SK-N-SH treated with all-trans-retinoic acid at 6 μM for 48 hours (cell line): ENCODE measurements around the gene PLIN1.

ENCODE experiments used
- ATAC-seq: fragments of 200-7000 bp; cut with Tn5 transposase; 3 replicates; pipeline ENCODE4 v1.9.1; 2020; ENCODE audit warnings: mild to moderate bottlenecking, moderate library complexity
- ARNTL ChIP-seq: fragments of 450-650 bp; formaldehyde crosslinking; IDR thresholded peaks from 2 replicates; pipeline ENCODE4 v1.5.0; 2020; ENCODE audit warnings: low read depth, mild to moderate bottlenecking, moderate library complexity, borderline replicate concordance
- BACH2 ChIP-seq: fragments of 250-450 bp; sonication (Bioruptor Pico); IDR thresholded peaks from 2 replicates; pipeline ENCODE4 v1.9.0; 2021; ENCODE audit warnings: mild to moderate bottlenecking, borderline replicate concordance
- CSDC2 ChIP-seq: fragments of 250-450 bp; sonication (Bioruptor Pico); IDR thresholded peaks from 2 replicates; pipeline ENCODE4 v1.5.0; 2020; ENCODE audit warnings: mild to moderate bottlenecking, moderate library complexity
- CSRNP3 ChIP-seq: fragments of 250-450 bp; sonication (Bioruptor Pico); IDR thresholded peaks from 2 replicates; pipeline ENCODE4 v1.5.1; 2021; ENCODE audit warnings: mild to moderate bottlenecking, moderate library complexity
- ESRRG ChIP-seq: fragments of 250-450 bp; sonication (Bioruptor Pico); IDR thresholded peaks from 2 replicates; pipeline ENCODE4 v1.6.1; 2021; ENCODE audit warnings: mild to moderate bottlenecking
- GLIS3 ChIP-seq: fragments of 250-450 bp; sonication (Bioruptor Pico); IDR thresholded peaks from 2 replicates; pipeline ENCODE4 v1.5.0; 2020; ENCODE audit warnings: mild to moderate bottlenecking, moderate library complexity
- ISL1 ChIP-seq: fragments of 250-450 bp; sonication (Bioruptor Pico); IDR thresholded peaks from 2 replicates; pipeline ENCODE4 v2.1.2; 2022; ENCODE audit warnings: mild to moderate bottlenecking, moderate library complexity
- OSR1 ChIP-seq: fragments of 250-450 bp; sonication (Bioruptor Pico); IDR thresholded peaks from 2 replicates; pipeline ENCODE4 v1.8.0; 2022; ENCODE audit warnings: moderate library complexity, mild to moderate bottlenecking, inconsistent platforms
- POU6F1 ChIP-seq: fragments of 250-450 bp; sonication (Bioruptor Pico); IDR thresholded peaks from 2 replicates; pipeline ENCODE4 v1.8.0; 2021; ENCODE audit warnings: low read depth, mild to moderate bottlenecking, moderate library complexity, borderline replicate concordance
- PPARA ChIP-seq: fragments of 250-450 bp; sonication (Bioruptor Pico); IDR thresholded peaks from 2 replicates; pipeline ENCODE4 v1.5.0; 2020; ENCODE audit warnings: mild to moderate bottlenecking, borderline replicate concordance
- RARB ChIP-seq: fragments of 250-450 bp; sonication (Bioruptor Pico); IDR thresholded peaks from 2 replicates; pipeline ENCODE4 v1.8.0; 2021; ENCODE audit warnings: mild to moderate bottlenecking, moderate library complexity
- TOX ChIP-seq: fragments of 250-450 bp; sonication (Bioruptor Pico); IDR thresholded peaks from 2 replicates; pipeline ENCODE4 v1.8.0; 2021; ENCODE audit warnings: mild to moderate bottlenecking, moderate library complexity, borderline replicate concordance
- ZC3H10 ChIP-seq: fragments of 250-450 bp; sonication (Bioruptor Pico); IDR thresholded peaks from 2 replicates; pipeline ENCODE4 v1.5.1; 2021; ENCODE audit warnings: mild to moderate bottlenecking, moderate library complexity
- ZFP3 ChIP-seq: fragments of 250-450 bp; sonication (Bioruptor Pico); IDR thresholded peaks from 2 replicates; pipeline ENCODE4 v1.5.0; 2020; ENCODE audit warnings: mild to moderate bottlenecking, moderate library complexity
- ZNF565 ChIP-seq: fragments of 450-650 bp; formaldehyde crosslinking; conservative IDR thresholded peaks from 2 replicates; pipeline ENCODE4 v1.5.0; 2020; ENCODE audit warnings: low read depth, mild to moderate bottlenecking, moderate library complexity
- ZNF70 ChIP-seq: fragments of 450-650 bp; formaldehyde crosslinking; IDR thresholded peaks from 2 replicates; pipeline ENCODE4 v1.5.0; 2020; ENCODE audit warnings: mild to moderate bottlenecking, moderate library complexity
- ZNF8 ChIP-seq: fragments of 450-650 bp; formaldehyde crosslinking; IDR thresholded peaks from 2 replicates; pipeline ENCODE4 v1.5.0; 2020; ENCODE audit warnings: mild to moderate bottlenecking, moderate library complexity
- TF ChIP-seq, protein P1 (sequence below): fragments of 250-450 bp; sonication (Bioruptor Pico); IDR thresholded peaks from 2 replicates; pipeline ENCODE4 v1.8.0; 2020; ENCODE audit warnings: mild to moderate bottlenecking, moderate library complexity, borderline replicate concordance
- TF ChIP-seq, protein P2 (sequence below): fragments of 250-450 bp; sonication (Bioruptor Pico); IDR thresholded peaks from 2 replicates; pipeline ENCODE4 v1.5.1; 2020; ENCODE audit warnings: low read depth, mild to moderate bottlenecking, moderate library complexity
- TF ChIP-seq, protein P3 (sequence below): fragments of 250-450 bp; sonication (Bioruptor Pico); IDR thresholded peaks from 2 replicates; pipeline ENCODE4 v1.5.0; 2020; ENCODE audit warnings: mild to moderate bottlenecking, moderate library complexity

The PLIN1 gene

GRCh38 chr15:89680282-89680873 lies 1.2 kb upstream of the PLIN1 start:
- no peak; the same call in 2 of the 3 replicates for ATAC-seq
- TF ChIP-seq OSR1 = no peak
- TF ChIP-seq ESRRG (CRISPR knock-in tag) = no peak
- no peak for TF ChIP-seq POU6F1 (CRISPR knock-in tag)
- no peak for TF ChIP-seq GLIS3 (CRISPR knock-in tag)
- TF ChIP-seq ZNF565 (CRISPR knock-in tag) = no peak
- no peak for TF ChIP-seq BACH2 (CRISPR knock-in tag)

DNA sequence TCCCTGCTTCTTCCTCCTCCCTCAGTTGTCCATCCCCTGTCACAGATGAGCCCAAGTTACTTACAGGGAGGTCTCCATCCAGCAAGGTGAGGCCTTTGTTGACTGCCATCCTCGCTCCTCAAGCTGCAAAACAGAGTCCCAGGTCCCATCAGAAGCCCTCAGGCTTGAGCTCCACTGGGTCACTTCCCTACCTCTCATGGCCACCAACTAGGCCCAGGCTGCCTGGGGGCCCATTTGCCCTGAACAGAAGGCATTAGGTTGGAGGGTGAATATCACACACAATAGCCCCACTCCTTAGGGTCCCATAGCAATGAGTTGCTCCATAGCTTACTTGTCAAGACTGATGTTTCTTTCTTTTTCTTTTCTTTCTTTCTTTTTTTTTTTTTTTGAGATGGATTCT lies 1.8 kb downstream of the PLIN1 start:
- no peak for ATAC-seq
- TF ChIP-seq CSDC2 (CRISPR knock-in tag) = no peak
- no peak for TF ChIP-seq ZNF70 (CRISPR knock-in tag)
- TF ChIP-seq ARNTL = no peak
- TF ChIP-seq GLIS3 (CRISPR knock-in tag) = no peak
- TF ChIP-seq, protein P1, sequence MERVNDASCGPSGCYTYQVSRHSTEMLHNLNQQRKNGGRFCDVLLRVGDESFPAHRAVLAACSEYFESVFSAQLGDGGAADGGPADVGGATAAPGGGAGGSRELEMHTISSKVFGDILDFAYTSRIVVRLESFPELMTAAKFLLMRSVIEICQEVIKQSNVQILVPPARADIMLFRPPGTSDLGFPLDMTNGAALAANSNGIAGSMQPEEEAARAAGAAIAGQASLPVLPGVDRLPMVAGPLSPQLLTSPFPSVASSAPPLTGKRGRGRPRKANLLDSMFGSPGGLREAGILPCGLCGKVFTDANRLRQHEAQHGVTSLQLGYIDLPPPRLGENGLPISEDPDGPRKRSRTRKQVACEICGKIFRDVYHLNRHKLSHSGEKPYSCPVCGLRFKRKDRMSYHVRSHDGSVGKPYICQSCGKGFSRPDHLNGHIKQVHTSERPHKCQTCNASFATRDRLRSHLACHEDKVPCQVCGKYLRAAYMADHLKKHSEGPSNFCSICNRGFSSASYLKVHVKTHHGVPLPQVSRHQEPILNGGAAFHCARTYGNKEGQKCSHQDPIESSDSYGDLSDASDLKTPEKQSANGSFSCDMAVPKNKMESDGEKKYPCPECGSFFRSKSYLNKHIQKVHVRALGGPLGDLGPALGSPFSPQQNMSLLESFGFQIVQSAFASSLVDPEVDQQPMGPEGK (CRISPR knock-in tag) = no peak
- TF ChIP-seq, protein P2, sequence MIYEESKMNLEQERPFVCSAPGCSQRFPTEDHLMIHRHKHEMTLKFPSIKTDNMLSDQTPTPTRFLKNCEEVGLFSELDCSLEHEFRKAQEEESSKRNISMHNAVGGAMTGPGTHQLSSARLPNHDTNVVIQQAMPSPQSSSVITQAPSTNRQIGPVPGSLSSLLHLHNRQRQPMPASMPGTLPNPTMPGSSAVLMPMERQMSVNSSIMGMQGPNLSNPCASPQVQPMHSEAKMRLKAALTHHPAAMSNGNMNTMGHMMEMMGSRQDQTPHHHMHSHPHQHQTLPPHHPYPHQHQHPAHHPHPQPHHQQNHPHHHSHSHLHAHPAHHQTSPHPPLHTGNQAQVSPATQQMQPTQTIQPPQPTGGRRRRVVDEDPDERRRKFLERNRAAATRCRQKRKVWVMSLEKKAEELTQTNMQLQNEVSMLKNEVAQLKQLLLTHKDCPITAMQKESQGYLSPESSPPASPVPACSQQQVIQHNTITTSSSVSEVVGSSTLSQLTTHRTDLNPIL (CRISPR knock-in tag) = no peak
- TF ChIP-seq ZNF565 (CRISPR knock-in tag) = no peak
- TF ChIP-seq TOX (CRISPR knock-in tag) = no peak
- no peak for TF ChIP-seq ISL1 (CRISPR knock-in tag)
- TF ChIP-seq ZNF8 (CRISPR knock-in tag) = no peak
- no peak for TF ChIP-seq POU6F1 (CRISPR knock-in tag)
- TF ChIP-seq PPARA (CRISPR knock-in tag) = no peak
- TF ChIP-seq ESRRG (CRISPR knock-in tag) = no peak
- no peak for TF ChIP-seq BACH2 (CRISPR knock-in tag)
- no peak for TF ChIP-seq ZC3H10
- no peak for TF ChIP-seq ZFP3 (CRISPR knock-in tag)
- TF ChIP-seq RARB = no peak
- TF ChIP-seq CSRNP3 = no peak
- TF ChIP-seq, protein P3, sequence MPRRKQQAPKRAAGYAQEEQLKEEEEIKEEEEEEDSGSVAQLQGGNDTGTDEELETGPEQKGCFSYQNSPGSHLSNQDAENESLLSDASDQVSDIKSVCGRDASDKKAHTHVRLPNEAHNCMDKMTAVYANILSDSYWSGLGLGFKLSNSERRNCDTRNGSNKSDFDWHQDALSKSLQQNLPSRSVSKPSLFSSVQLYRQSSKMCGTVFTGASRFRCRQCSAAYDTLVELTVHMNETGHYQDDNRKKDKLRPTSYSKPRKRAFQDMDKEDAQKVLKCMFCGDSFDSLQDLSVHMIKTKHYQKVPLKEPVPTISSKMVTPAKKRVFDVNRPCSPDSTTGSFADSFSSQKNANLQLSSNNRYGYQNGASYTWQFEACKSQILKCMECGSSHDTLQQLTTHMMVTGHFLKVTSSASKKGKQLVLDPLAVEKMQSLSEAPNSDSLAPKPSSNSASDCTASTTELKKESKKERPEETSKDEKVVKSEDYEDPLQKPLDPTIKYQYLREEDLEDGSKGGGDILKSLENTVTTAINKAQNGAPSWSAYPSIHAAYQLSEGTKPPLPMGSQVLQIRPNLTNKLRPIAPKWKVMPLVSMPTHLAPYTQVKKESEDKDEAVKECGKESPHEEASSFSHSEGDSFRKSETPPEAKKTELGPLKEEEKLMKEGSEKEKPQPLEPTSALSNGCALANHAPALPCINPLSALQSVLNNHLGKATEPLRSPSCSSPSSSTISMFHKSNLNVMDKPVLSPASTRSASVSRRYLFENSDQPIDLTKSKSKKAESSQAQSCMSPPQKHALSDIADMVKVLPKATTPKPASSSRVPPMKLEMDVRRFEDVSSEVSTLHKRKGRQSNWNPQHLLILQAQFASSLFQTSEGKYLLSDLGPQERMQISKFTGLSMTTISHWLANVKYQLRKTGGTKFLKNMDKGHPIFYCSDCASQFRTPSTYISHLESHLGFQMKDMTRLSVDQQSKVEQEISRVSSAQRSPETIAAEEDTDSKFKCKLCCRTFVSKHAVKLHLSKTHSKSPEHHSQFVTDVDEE (CRISPR knock-in tag) = no peak
